K562 (cell line): ENCODE data around the gene GRWD1. TPM values are rescaled to one million over a fixed set of nuclear protein-coding genes. Genes with fewer than 3 reads are reported as not detected.

ENCODE experiments used
- ATAC-seq: fragments of 200-7000 bp; cut with Tn5 transposase; 3 replicates; pipeline ENCODE4 v1.9.1; 2020; ENCODE audit warnings: moderate library complexity
- BruUV-seq: library from RNA; stranded (reverse); fragments of 400-500 nt; replicated peaks from 2 replicates; lab custom pipeline; 2021; lab: Mats Ljungman, UMichigan
- CTCF ChIA-PET: fragments of 300-600 bp; formaldehyde crosslinking; extraction: SDS; loops from one replicate; lab custom pipeline; 2021; ENCODE audit warnings: low intra/inter-chr PET ratio; lab: Yijun Ruan, JAX
- POLR2A ChIA-PET: fragments of 300-600, 350-650 bp; sonication (Branson Sonifier 250); formaldehyde crosslinking; extraction: SDS; loops from one replicate; lab custom pipeline; 2021; ENCODE audit warnings: antibody characterized with exemption, inconsistent platforms; lab: Yijun Ruan, JAX
- DNase-seq, 4 experiments: peaks; one replicate each; pipeline versions ENCODE4 v3.0.0 to v3.0.0-alpha.2; 2011 to 2018; ENCODE audit warnings: low spot score in 3 of 4, mixed read lengths in 3 of 4; ENCODE audit errors: extremely low read depth in 1 of 4
- FAIRE-seq: peaks from 2 replicates; lab custom pipeline; 2011; peaks lifted over from hg19 to GRCh38; lab: Jason Lieb, UNC
- H2AFZ ChIP-seq: 2 replicates; pipeline ENCODE4 v1.6.0; 2011; ENCODE audit warnings: low read depth, low read length, control low read depth, inconsistent platforms
- H3K27ac ChIP-seq: fragments of 200-600 bp; 3 replicates; pipeline ENCODE4 v1.8.0; 2011; ENCODE audit warnings: low read depth, mild to moderate bottlenecking, control low read depth, inconsistent platforms, low read length, moderate library complexity, mixed read lengths; ENCODE audit errors: extremely low read depth
- H3K27me3 ChIP-seq, 2 experiments: fragments of 300-600 bp in 1 of 2; 2 replicates in 1 of 2; 3 replicates in 1 of 2; pipeline versions ENCODE4 v1.6.0 to v1.8.0; 2011; ENCODE audit warnings: inconsistent platforms in 2 of 2, low read length in 2 of 2, mild to moderate bottlenecking in 1 of 2, mixed read lengths in 1 of 2, moderate library complexity in 1 of 2; ENCODE audit not compliant: control insufficient read depth in 2 of 2, insufficient read depth in 2 of 2
- H3K36me3 ChIP-seq: fragments of 300-600 bp; 3 replicates; pipeline ENCODE4 v1.8.0; 2011; ENCODE audit warnings: mild to moderate bottlenecking, low read length, inconsistent platforms; ENCODE audit not compliant: control insufficient read depth, insufficient read depth
- H3K4me1 ChIP-seq, 2 experiments: fragments of 200-600 bp in 1 of 2; replicated peaks in 1 of 2; 2 replicates in 1 of 2; 3 replicates in 1 of 2; pipeline versions ENCODE4 v1.5.1 to v1.8.0; 2011; ENCODE audit warnings: inconsistent platforms in 2 of 2, low read length in 2 of 2, mild to moderate bottlenecking in 1 of 2, mixed read lengths in 1 of 2, moderate library complexity in 1 of 2; ENCODE audit not compliant: control insufficient read depth in 2 of 2, insufficient read depth in 2 of 2
- H3K4me2 ChIP-seq: 2 replicates; pipeline ENCODE4 v1.6.1; 2011; ENCODE audit warnings: low read length, control low read depth, inconsistent platforms, mixed read lengths; ENCODE audit not compliant: insufficient read depth
- H3K4me3 ChIP-seq: fragments of 200-600 bp; sonication (generic), shearing (Covaris generic); 2 replicates; pipeline ENCODE4 v1.5.1; 2016; ENCODE audit warnings: control low read depth, inconsistent platforms
- H3K79me2 ChIP-seq: fragments of 200-600 bp; 3 replicates; pipeline ENCODE4 v1.8.0; 2011; ENCODE audit warnings: low read length, inconsistent platforms; ENCODE audit not compliant: control insufficient read depth, insufficient read depth
- H3K9ac ChIP-seq, 2 experiments: 2 replicates each; pipeline versions ENCODE4 v1.6.0 to v1.6.1; 2011; ENCODE audit warnings: low read depth in 2 of 2, low read length in 2 of 2, control low read depth in 1 of 2, inconsistent platforms in 1 of 2, mild to moderate bottlenecking in 1 of 2, mixed read lengths in 1 of 2; ENCODE audit not compliant: insufficient read depth in 1 of 2
- H3K9me1 ChIP-seq: one replicate; pipeline ENCODE4 v1.6.0; 2011; ENCODE audit warnings: inconsistent platforms, mild to moderate bottlenecking, low read length, moderate library complexity; ENCODE audit not compliant: control insufficient read depth, insufficient read depth
- H3K9me3 ChIP-seq: replicated peaks from 2 replicates; pipeline ENCODE4 v1.5.1; 2011; ENCODE audit warnings: low read depth, low read length, inconsistent platforms; ENCODE audit not compliant: control insufficient read depth, insufficient read depth
- H4K20me1 ChIP-seq: replicated peaks from 2 replicates; pipeline ENCODE4 v1.6.1; 2011; ENCODE audit warnings: low read length, inconsistent platforms, mixed read lengths; ENCODE audit not compliant: control insufficient read depth, insufficient read depth
- CBFA2T2 ChIP-seq: fragments of 450-650 bp; conservative IDR thresholded peaks from 2 replicates; pipeline ENCODE4 v1.6.1; 2017; ENCODE audit warnings: mild to moderate bottlenecking
- POLR2G ChIP-seq: fragments of 200-400 bp; formaldehyde crosslinking; IDR thresholded peaks from 2 replicates; pipeline ENCODE4 v1.6.1; 2017; ENCODE audit warnings: low read depth, mild to moderate bottlenecking, antibody characterized with exemption, low read length, moderate library complexity
- RBFOX2 ChIP-seq: fragments of 200-400 bp; formaldehyde crosslinking; IDR thresholded peaks from 2 replicates; pipeline ENCODE4 v1.6.1; 2017; ENCODE audit warnings: low read depth, mild to moderate bottlenecking, low read length, moderate library complexity
- SIRT6 ChIP-seq: IDR thresholded peaks from one replicate; pipeline ENCODE4 v1.6.1; 2012; ENCODE audit warnings: low read depth, mild to moderate bottlenecking, control low read depth, inconsistent platforms, low read length, moderate library complexity
- SIX5 ChIP-seq, 2 experiments: IDR thresholded peaks; 2 replicates each; pipeline ENCODE4 v1.6.1; 2011; ENCODE audit warnings: low read length in 2 of 2, borderline replicate concordance in 1 of 2, low read depth in 1 of 2, mild to moderate bottlenecking in 1 of 2, moderate library complexity in 1 of 2; ENCODE audit not compliant: insufficient read depth in 1 of 2
- SUPT5H ChIP-seq: fragments of 450-650 bp; IDR thresholded peaks from 2 replicates; pipeline ENCODE4 v1.6.1; 2016
- ZBED1 ChIP-seq: IDR thresholded peaks from 2 replicates; pipeline ENCODE4 v1.6.1; 2014
- WGBS: fragments of 100-300 bp; shearing (Covaris generic); methylation state at CpG from one replicate; pipeline ENCODE4 v1.1.6; 2016; ENCODE audit warnings: low coverage, mixed read lengths; ENCODE audit not compliant: insufficient coverage; ENCODE audit errors: missing lambda C conversion rate; 5-methylcytosine and 5-hydroxymethylcytosine counted together
- in situ Hi-C: fragments of 300-500 bp; cut with MboI; formaldehyde crosslinking; loops from 4 replicates; pipeline ENCODE4 v1.15.0; 2018; ENCODE audit warnings: inconsistent platforms, mixed read lengths
- intact Hi-C: fragments of 100-400 bp; cut with micrococcal nuclease; formaldehyde crosslinking; loops from 2 replicates; pipeline ENCODE4 v1.14.2; 2022
- polyA plus RNA-seq, 8 experiments: library from polyadenylated mRNA; depleted of rRNA in 4 of 8; stranded (reverse) in 5 of 8; unstranded in 3 of 8; fragments of >200 nt; fragmentation: Nextera tagmentation in 2 of 8; fragmentation: Illumina TruSeq in 1 of 8; extraction: Ambion mirVana in 2 of 8; extraction: Trizol in 1 of 8; gene quantifications; 2 replicates each; pipeline versions ENCODE4 v1.2.1 to v1.2.3, GENCODE V29; 2011 to 2014; ENCODE audit warnings: inconsistent platforms in 1 of 8, missing spikeins in 1 of 8
- total RNA-seq, 7 experiments: library from RNA; depleted of rRNA in 6 of 7; stranded (reverse); fragments of >200 nt in 6 of 7; fragmentation: Illumina TruSeq in 2 of 7; extraction: Trizol in 2 of 7; gene quantifications; 2 replicates each; pipeline versions ENCODE4 v1.2.1 to v1.2.3, GENCODE V29; 2011 to 2021; ENCODE audit warnings: low replicate concordance in 1 of 7

Gene GRWD1
- total and polyA plus RNA-seq, 9 of the 15 experiments (the other 6 are each of a cell fraction or from before 2014, with no cell fraction given), result 1.5 to 87.2 (median 24.5) TPM

DNA sequence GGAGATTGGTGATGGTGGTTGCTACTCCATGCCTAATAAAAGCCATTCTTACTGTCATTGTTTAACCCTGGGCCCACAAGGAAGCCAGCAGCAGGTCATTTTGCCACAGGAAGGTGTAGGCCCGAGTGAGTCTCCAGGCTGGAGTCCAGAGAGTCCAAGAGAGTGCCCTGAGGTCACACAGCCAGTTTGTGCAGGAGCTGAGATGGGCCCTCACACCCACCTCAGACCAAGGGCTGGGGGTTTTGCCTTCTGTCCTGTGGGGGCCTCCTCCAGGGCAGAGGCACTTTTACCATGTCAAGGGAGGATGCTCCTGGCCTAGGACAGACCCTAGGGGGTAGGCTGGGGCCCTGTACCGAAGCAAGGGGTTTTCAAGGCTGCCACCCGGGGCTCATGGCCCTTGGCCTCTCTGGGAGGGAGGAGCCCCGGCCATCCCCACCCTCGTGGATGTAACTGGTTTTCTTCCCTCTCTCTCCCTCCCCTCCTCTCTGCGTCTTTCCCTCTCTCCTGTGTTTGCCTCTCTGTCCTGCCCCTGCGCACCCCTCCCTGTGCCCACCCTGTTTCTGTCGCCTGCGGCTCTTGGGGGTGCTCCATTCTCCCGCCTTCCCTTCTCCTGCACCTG lies 31.4 kb downstream of the GRWD1 start:
- Histone ChIP-seq H3K27me3 (no peaks in the 10 kb centered on the region), H3K9me1 (peaks cover 3% of the 10 kb centered on the region), H3K4me3 (no peak overlapping the region), H3K4me2 (no peak overlapping the region), H2AFZ (no peak overlapping the region), H3K36me3 (peaks cover 69% of the 10 kb centered on the region), H3K9ac (no peak overlapping the region), H3K9me3 (no peaks in the 10 kb centered on the region), H3K79me2 (no peaks in the 10 kb centered on the region), H4K20me1 (peaks cover 7% of the 10 kb centered on the region; the same call in 1 of the 2 replicates), H3K27ac (no peak overlapping the region), H3K4me1 (peaks cover 0 to 22% of the 10 kb centered on the region in 2 experiments; a peak in 2 of 5 replicates)
- BruUV-seq, result no TSS peak
- CTCF ChIA-PET, result no interaction called here
- in situ Hi-C loops (no loop called here), intact Hi-C loops (no loop called here)
- no peak for FAIRE-seq
- WGBS, result 71% methylated on average over 5 of the region's 10 CpGs
- POLR2A ChIA-PET, result interaction anchor here (1.5 kb wide), 1 partner anchor 15 kb away, joined by 5 read pairs; no protein-coding TSS in a partner anchor
- peak; percentile 9; the same call in 1 of the 3 replicates for ATAC-seq
- 0 out of 2 replicates have a peak, but pooled peaks have one; percentile 15 for TF ChIP-seq SUPT5H
- no peak for TF ChIP-seq ZBED1
- no peak for DNase-seq

DNA sequence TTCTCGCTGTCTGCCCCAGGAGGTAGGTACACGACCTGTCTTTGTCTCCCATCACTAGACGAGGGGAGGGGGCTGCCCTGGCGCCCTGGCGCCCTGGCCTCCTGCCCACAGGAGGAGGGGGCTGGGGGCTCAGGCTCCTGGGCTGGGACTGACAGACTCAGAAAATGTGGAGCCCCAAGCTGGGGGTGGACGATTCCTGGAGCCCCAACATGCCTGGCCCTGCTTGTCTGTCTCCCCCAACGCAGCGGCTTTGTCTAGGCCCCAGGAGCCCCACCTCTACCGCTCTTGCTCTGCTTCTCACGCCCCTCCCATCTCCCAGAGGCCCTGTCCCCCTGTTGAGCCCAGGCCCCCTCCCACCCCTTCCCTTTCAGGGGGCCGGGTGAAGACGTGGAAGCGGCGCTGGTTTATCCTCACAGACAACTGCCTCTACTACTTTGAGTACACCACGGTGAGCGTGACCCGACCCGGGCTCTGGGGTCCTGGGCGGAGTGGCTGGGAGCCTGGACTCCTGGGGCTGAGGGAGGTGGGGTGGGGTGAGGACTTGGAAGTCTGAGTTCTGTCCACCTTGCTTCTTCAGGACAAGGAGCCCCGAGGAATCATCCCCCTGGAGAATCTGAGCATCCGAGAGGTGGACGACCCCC lies 32.0 kb downstream of the GRWD1 start:
- no peak for TF ChIP-seq SIX5 (IDR thresholded peaks at IDR 0.05; ENCODE audit: borderline replicate concordance in 1 of 2, insufficient read depth in 1 of 2, low read depth in 1 of 2, low read length in 2 of 2)
- TF ChIP-seq SIRT6, result no peak
- peak; percentile 55 for TF ChIP-seq RBFOX2
- TF ChIP-seq CBFA2T2, result no peak
- peak; percentile 58; the same call in 1 of the 2 replicates for TF ChIP-seq POLR2G
- CTCF ChIA-PET, result no interaction called here
- Histone ChIP-seq H3K79me2 (no peaks in the 10 kb centered on the region), H3K4me2 (no peak overlapping the region), H3K9me1 (peaks cover 3% of the 10 kb centered on the region), H3K27ac (no peak overlapping the region), H3K9me3 (no peaks in the 10 kb centered on the region), H3K36me3 (peaks cover 64% of the 10 kb centered on the region), H3K4me3 (no peak overlapping the region), H3K9ac (no peak overlapping the region), H4K20me1 (peaks cover 7% of the 10 kb centered on the region; the same call in 1 of the 2 replicates), H3K4me1 (peaks cover 0 to 22% of the 10 kb centered on the region in 2 experiments; a peak in 2 of 5 replicates), H3K27me3 (no peaks in the 10 kb centered on the region), H2AFZ (no peak overlapping the region)
- 87% methylated on average over 19 of the region's 22 CpGs for WGBS
- ATAC-seq (no peak), DNase-seq (no peak), FAIRE-seq (no peak)
- in situ Hi-C loops, result no loop called here
- POLR2A ChIA-PET, result interaction anchor here (0.6 to 1.5 kb wide), 2 partner anchors 8 to 14 kb away, joined by 3 to 5 read pairs; no protein-coding TSS in a partner anchor
- intact Hi-C loops, result no loop called here
- no TSS peak for BruUV-seq
